ES-I3 (cell line): ENCODE data around the gene LAMC3.

Experiments
- H3K36me3 ChIP-seq: 2 replicates; pipeline ENCODE4 v1.6.1; 2013; ENCODE audit warnings: mild to moderate bottlenecking, low read length, control low read depth, moderate library complexity; ENCODE audit not compliant: insufficient read depth
- H3K4me1 ChIP-seq: 2 replicates; pipeline ENCODE4 v1.6.1; 2013; ENCODE audit warnings: mild to moderate bottlenecking, control low read depth, low read length; ENCODE audit not compliant: insufficient read depth
- H3K9ac ChIP-seq: 2 replicates; pipeline ENCODE4 v1.6.1; 2013; ENCODE audit warnings: low read depth, mild to moderate bottlenecking, low read length, moderate library complexity
- H3K9me3 ChIP-seq: 2 replicates; pipeline ENCODE4 v1.6.1; 2013; ENCODE audit warnings: mild to moderate bottlenecking, low read length, moderate library complexity; ENCODE audit not compliant: control insufficient read depth, insufficient read depth

LAMC3 gene

DNA sequence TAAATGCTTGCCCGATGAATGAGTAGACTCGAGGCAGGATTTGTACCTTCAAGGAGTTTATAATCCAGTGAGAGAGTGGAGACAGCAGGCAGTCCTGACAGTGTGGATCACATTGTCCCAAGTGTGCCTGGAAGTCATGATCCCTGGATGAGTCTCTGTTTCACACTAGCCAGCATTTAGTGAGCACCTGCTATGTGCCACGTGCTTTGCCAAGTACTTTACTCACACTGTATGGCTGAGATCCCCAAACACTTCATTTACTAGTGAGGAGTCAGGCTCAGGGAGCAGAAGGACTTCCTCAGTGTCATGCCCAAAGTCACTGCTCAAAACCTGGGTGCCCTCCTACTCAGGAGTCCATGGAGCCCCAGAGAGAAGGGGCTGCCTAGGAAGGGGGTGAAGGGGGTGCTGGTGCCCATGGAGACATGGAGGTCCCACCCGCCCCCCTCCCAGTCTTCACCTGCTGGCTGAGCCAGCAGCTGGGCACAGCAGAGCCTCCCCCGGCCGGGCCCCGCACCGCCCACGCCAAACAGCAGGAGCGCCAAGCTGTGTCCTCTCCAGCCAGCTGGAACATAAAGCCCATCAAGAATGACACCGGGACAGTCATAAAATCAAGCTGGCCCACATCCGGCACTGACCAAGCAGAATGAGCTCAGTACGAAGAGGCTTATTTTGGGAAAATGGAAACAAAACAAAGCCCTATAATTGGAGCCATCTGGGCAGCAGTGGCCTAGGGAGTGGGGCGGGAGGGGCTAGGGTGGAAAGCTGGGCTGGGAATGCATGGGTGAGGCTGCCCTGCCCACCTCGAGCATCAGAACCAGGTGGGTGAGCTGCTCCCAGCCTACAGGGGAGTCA, 10.6 kb downstream of the LAMC3 start:
- H3K4me1 ChIP-seq, result no peaks in the 10 kb centered on the region
- no peaks in the 10 kb centered on the region for H3K9me3 ChIP-seq
- H3K36me3 ChIP-seq, result no peaks in the 10 kb centered on the region
- H3K9ac ChIP-seq, result no peak overlapping the region

DNA sequence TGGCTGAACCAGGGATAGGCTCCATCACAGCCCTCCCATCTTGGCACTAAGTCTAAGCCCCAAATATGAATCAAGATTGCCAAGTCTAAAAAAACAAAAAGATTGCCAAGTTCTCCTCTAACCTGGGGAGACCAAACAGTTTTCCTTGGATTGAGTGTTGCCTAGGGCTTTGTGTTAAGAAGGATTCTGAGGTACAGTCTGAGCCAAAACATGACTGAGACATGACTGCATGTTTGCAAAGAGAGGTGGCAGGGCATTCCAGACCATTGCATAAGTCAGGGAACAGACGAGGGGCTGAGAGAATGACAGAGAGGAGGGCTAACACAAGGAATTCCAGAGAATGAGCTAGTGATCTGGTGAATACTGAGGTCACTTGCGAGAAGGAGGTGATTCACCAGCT, 11.4 kb downstream of the LAMC3 start:
- H3K4me1 ChIP-seq, result 0 out of 2 replicates have a peak, but pooled peaks cover 4% of the 10 kb centered on the region
- H3K9ac ChIP-seq, result no peak overlapping the region
- no peaks in the 10 kb centered on the region for H3K36me3 ChIP-seq
- H3K9me3 ChIP-seq, result no peaks in the 10 kb centered on the region

DNA sequence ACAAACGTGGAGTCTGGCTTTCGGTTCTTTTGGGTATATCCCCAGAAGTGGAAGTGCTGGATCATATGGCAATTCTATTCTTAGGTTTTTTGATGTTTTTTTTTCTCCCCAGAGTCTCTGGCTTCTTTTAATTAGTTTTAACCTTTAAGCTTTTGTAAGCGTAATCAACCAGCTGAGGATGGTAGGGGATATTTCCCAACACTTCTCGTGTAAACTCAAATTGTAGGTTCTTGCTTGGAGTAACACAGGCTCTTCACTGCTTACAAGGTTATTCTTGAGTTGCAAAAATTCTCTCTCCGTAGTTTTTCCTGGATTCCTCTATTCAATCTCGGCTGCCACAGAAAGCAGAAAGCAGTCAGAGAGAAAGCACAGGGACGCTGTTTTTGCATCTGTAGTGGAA, 11.9 kb downstream of the LAMC3 start:
- Histone ChIP-seq H3K4me1 (peaks cover 4% of the 10 kb centered on the region; the same call in 1 of the 2 replicates), H3K36me3 (no peaks in the 10 kb centered on the region), H3K9ac (no peak overlapping the region), H3K9me3 (no peaks in the 10 kb centered on the region)

DNA sequence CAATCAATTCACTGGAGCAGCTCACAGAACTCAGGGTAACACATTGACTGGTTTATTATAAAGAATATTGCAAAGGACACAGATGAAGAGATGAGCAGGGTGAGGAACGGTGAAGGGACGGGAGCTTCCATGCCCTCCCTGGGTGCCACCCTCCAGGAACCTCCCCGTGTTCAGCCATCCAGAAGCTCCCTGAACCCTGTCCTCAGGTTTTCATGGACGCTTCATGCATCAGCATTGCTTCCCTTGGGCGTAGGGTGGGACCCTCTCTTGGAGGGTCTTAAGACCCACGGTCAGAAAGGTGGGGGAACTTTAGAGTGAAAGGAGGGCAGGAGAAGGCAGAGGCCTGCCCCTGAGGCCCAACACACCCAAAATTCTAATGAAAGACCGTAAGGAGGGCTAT, 12.8 kb downstream of the LAMC3 start:
- Histone ChIP-seq H3K36me3 (no peaks in the 10 kb centered on the region), H3K4me1 (peaks cover 4% of the 10 kb centered on the region; the same call in 1 of the 2 replicates), H3K9ac (no peak overlapping the region), H3K9me3 (no peaks in the 10 kb centered on the region)

DNA sequence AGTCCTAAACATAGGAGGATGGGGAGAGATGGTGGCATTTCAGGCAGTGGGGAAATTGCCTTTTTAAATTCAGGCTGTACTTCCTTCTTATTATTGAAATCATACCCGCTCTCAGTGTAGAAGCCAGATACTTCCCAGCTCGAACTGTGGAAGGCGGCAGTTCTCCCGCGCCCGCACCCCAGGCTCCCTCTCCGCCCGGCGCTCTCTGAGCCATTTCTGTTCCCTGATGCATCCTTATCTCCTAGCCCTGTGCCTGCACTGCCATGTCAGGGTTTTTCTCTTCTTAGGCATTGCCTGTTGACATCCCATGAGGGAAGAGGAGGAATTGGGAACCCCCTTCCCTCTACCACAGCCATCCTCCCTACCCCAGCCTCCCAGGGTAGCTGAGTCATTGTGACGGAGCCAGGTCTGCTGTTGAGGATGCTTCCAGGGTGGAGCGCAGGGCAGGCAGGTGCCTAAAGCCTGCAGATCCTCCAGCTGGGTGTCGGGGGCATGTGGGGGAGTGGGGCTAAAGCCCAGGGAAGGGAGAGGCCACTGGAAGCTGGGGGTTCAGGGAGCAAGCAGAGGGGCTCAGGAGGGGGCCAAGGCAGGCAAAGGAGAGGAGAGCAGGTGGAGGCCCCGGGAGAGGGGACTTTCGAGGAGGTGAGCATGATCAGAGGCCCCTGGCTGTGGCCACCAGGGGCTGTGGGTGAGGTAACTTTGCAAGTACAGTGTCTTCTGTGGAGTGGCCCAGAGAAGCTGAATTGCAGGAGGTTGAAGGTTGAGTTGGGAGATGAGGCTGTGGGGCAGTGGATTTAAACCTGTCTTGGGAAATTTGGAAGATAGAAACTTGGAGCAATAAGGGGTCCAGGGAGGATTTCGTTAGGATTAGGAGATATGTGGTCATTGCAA, 16.2 kb downstream of the LAMC3 start:
- H3K9ac ChIP-seq, result no peak overlapping the region
- peaks cover 4% of the 10 kb centered on the region; the same call in 1 of the 2 replicates for H3K4me1 ChIP-seq
- no peaks in the 10 kb centered on the region for H3K36me3 ChIP-seq
- H3K9me3 ChIP-seq, result no peaks in the 10 kb centered on the region

DNA sequence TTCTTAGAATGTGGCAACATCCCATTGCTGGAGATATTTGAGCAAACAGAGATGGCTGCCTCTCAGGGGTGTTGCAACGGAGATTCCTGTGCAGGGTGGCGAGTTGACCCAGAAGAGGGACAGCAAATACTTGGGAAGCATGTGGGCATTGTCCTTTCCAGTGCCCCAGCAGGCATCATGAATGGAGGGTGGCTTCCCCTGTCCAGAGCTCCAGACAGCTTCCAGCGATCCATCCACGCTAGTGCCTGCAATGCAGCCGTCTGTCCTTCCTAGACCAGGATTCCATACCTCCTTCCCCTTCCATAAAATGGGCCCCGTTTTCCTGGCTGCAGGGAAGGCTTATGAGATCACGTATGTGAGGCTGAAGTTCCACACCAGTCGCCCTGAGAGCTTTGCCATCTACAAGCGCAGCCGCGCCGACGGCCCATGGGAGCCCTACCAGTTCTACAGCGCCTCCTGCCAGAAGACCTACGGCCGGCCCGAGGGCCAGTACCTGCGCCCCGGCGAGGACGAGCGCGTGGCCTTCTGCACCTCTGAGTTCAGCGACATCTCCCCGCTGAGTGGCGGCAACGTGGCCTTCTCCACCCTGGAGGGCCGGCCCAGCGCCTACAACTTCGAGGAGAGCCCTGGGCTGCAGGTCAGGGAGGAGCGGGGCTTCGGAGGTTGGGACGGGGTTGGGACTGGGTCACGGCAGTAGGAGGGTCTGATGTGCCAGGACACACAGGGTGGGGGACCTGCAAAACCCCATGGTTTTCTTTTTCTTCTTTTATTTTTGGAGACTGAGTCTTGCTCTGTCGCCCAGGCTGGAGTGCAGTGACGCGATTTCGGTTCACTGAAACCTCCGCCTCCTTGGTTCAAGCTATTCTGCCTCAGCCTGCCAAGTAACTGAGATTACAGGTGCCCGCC, 17.2 kb downstream of the LAMC3 start:
- Histone ChIP-seq H3K9ac (no peak overlapping the region), H3K9me3 (no peaks in the 10 kb centered on the region), H3K36me3 (no peaks in the 10 kb centered on the region), H3K4me1 (peaks cover 4% of the 10 kb centered on the region; the same call in 1 of the 2 replicates)

DNA sequence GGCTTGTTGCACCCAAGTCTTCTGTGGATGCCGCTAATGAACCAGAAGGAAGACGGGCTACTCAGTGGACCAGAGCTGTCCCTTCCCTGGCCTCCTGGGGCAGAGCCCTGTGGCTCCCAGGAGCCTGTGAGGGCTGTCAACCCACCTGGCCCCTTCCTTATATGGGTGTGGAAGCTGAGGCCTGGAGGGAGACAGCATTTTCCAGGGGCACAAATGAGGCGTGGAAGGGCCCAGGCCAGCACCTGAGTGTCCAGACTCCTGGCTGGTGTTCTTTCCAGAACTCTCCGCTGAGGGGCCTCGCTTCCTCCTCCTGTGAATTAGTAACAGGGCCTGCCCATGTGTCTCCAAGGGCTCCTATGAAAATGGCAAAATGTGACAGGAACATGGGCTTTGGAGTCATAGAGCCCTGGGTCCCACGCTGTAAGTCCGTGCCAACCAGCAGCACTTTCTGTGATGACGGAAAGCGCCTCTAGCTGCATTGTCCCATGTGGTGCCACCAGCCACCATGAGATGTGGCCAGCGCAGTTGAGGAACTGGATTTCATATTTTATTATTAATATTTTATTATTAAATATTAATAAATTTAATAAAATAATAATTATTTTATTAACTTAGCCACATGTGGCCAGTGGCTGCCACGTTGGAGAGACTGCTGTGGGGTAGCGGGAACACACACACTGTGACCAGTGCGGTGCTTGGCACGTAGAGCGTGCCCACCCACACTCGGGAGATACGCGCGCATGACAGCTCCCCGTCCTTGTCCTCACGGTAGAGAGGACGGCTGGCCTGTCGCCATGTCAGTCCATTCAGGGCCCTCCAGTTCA, 18.3 kb downstream of the LAMC3 start:
- H3K9ac ChIP-seq, result no peak overlapping the region
- H3K4me1 ChIP-seq, result peaks cover 4% of the 10 kb centered on the region; the same call in 1 of the 2 replicates
- no peaks in the 10 kb centered on the region for H3K36me3 ChIP-seq
- no peaks in the 10 kb centered on the region for H3K9me3 ChIP-seq

DNA sequence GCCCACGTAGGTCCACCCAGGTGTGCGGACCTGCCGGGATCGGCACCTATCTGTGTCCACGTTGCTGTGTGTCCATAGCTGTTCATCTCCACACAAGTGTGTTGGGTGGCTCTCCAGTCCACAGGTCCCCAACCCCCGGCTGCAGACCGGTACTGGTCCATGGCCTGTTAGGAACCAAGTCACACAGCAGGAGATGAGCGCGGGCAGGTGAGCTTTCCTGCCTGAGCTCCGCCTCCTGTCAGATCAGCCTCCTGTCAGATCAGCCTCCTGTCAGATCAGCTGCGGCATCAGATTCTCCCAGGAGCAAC, 18.9 kb downstream of the LAMC3 start:
- H3K36me3 ChIP-seq, result no peaks in the 10 kb centered on the region
- H3K4me1 ChIP-seq, result peaks cover 4% of the 10 kb centered on the region; the same call in 1 of the 2 replicates
- H3K9ac ChIP-seq, result no peak overlapping the region
- H3K9me3 ChIP-seq, result no peaks in the 10 kb centered on the region

DNA sequence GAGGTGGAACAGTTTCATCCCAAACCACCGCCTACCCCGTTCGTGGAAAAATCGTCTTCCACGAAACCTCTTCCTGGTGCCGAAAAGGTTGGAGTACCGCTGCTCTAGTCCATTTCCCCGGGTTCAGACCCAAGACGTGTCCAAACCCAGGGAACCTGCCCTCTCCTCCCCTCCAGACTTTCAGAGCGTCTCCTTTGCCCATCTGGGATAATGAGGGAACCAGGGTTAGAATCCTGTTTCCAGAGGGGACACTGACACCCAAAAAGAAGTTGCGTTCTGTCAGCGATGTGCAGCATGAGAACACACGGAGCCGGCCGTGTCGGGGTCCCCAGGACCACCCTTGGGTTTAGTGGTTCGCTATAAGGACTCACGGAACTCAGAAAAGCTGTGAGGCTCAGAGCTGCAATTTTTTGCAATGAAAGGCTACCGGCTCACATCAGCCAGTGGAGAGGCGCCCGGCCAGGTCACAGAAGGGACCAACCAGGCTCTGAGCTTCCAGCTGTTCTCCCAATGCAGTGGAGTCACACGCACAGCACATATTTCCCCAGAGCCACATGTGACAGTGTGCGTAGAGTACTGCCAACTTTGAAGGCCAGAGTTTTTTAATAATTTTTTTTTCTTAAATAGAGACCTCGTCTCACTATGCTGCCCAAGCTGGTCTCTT, 19.4 kb downstream of the LAMC3 start:
- Histone ChIP-seq H3K36me3 (no peaks in the 10 kb centered on the region; the same call in 1 of the 2 replicates), H3K9ac (no peak overlapping the region), H3K9me3 (no peaks in the 10 kb centered on the region), H3K4me1 (peaks cover 4% of the 10 kb centered on the region; the same call in 1 of the 2 replicates)

DNA sequence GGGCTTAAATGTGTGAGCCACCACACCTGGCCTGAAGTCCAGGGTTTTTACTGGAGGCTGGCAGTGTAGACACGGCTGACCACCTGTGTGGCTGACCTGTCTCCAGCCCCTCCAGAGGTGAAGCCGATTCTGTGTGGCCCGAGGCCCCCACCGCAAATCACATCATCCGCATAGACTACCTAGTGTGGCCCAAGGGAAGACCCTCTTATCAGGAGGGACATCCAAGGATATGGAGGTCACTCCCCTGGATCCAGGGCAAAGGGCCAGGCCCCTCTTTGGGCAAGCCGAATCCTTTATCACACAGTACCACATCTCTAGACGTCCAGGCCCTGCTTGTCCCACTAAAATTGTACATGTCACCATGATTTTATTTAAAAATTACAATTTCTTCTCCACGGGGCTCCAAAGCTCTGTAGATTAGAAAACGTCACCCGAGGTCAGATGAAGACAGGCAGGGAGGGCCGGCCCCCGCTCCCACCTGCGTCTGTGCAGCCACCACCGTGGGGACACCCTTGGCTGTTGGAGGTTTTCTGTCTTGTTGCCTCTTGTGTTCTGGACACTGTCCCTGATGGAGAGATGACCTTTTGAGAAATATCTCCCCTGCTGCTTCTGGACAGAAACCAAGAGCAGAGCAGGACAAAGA, 20.1 kb downstream of the LAMC3 start:
- peaks cover 4% of the 10 kb centered on the region; the same call in 1 of the 2 replicates for H3K4me1 ChIP-seq
- no peaks in the 10 kb centered on the region for H3K9me3 ChIP-seq
- H3K9ac ChIP-seq, result no peak overlapping the region
- no peaks in the 10 kb centered on the region; the same call in 1 of the 2 replicates for H3K36me3 ChIP-seq

DNA sequence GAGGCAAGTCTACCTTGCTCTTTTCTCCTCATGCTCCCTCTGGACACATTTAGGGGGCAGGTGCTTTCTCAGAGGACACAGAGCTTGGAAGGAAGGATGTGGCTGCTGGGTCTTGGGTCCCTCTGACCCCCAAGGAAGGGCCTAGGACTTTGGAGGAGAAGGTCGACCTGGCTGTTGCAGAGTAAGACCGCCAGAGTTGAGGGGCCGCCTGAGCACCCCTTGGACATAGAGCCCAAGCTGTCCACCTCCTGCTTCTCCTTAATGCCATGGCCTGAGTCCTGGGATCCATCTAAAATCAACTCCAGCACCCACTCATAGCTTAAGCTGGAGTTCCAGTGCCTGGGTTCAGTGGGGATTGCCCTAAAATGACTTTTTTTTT, 20.6 kb downstream of the LAMC3 start:
- no peaks in the 10 kb centered on the region; the same call in 1 of the 2 replicates for H3K36me3 ChIP-seq
- H3K9ac ChIP-seq, result no peak overlapping the region
- H3K9me3 ChIP-seq, result no peaks in the 10 kb centered on the region
- peaks cover 4% of the 10 kb centered on the region; the same call in 1 of the 2 replicates for H3K4me1 ChIP-seq

DNA sequence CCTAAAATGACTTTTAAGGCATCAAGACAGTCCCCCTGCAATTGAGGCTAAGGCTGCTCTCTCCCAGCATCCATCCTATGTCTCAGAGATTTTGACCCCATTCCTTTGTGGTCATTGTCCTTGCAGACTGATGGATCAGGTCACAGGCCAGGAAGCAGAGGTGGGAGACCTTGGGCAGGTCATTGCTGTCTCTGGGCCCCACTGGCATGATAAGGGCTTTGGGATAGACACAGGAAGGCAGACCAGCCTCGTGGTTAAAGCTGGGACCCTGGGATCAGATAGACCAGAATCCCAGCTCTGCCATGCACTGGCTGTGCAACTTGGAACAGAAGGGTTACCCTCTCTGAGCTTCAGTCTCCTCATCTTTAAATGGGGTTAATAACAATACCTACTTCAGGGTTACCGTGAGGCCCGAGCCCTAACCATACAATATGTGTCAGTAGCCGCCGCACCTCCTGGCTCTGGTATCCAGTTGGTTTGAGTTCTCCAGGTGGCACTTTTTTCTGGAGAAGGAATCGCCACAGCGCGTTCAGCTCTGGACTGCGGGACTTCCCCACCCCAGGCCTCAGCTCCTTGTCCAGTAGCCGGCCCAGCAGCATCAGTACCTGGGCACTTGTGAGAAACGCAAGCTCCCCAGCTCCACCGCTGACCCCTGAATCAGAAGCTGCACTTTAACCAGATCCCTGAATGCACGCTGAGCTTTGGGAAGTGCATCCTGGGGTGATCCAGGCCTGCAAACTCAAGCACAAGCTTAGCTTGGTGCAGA, 21.4 kb downstream of the LAMC3 start:
- H3K36me3 ChIP-seq, result no peaks in the 10 kb centered on the region; the same call in 1 of the 2 replicates
- H3K9me3 ChIP-seq, result no peaks in the 10 kb centered on the region
- H3K4me1 ChIP-seq, result no peaks in the 10 kb centered on the region; the same call in 1 of the 2 replicates
- H3K9ac ChIP-seq, result no peak overlapping the region
